IPS DF 6.9 (cell line): ENCODE measurements around the gene MAPK12.
"Not testable (repeated sequence)": the region's sequence is repeated elsewhere in the genome, so short reads cannot be mapped to it uniquely, and the experiment has no call there.

Source experiments
- DNase-seq: peaks from one replicate; pipeline ENCODE4 v3.0.0-alpha.2; 2013; ENCODE audit warnings: low read depth, low spot score
- H3K27ac ChIP-seq: one replicate; pipeline ENCODE4 v1.5.1; 2013; ENCODE audit warnings: low read length, control low read depth
- H3K27me3 ChIP-seq: 2 replicates; pipeline ENCODE4 v1.6.1; 2013; ENCODE audit warnings: mild to moderate bottlenecking, low read length; ENCODE audit not compliant: control insufficient read depth, insufficient read depth
- H3K36me3 ChIP-seq: 2 replicates; pipeline ENCODE4 v1.6.1; 2013; ENCODE audit warnings: low read length; ENCODE audit not compliant: control insufficient read depth, insufficient read depth
- H3K4me1 ChIP-seq: 2 replicates; pipeline ENCODE4 v1.6.1; 2013; ENCODE audit warnings: low read length; ENCODE audit not compliant: control insufficient read depth, insufficient read depth
- H3K4me3 ChIP-seq: 2 replicates; pipeline ENCODE4 v1.5.1; 2013; ENCODE audit warnings: mild to moderate bottlenecking, low read length
- H3K9me3 ChIP-seq: 2 replicates; pipeline ENCODE4 v1.6.1; 2013; ENCODE audit warnings: low read length, inconsistent platforms; ENCODE audit not compliant: control insufficient read depth, insufficient read depth
- WGBS: extraction: QIAGEN DNeasy Blood & Tissue Kit; methylation state at CpG from one replicate; pipeline ENCODE4 v1.1.7; 2013; ENCODE audit warnings: mixed read lengths, missing lambda C conversion rate; ENCODE audit not compliant: insufficient read length, insufficient coverage; 5-methylcytosine and 5-hydroxymethylcytosine counted together

MAPK12 gene

GRCh38 chr22:50280708-50281383, 19.4 kb upstream of the MAPK12 start:
- H3K4me3 ChIP-seq: no peak overlapping the region
- no peak overlapping the region for H3K27ac ChIP-seq
- H3K9me3 ChIP-seq: no peaks in the 10 kb centered on the region
- DNase-seq: no peak
- no peaks in the 10 kb centered on the region; the same call in 1 of the 2 replicates for H3K4me1 ChIP-seq
- H3K36me3 ChIP-seq: peaks cover 73% of the 10 kb centered on the region
- no peaks in the 10 kb centered on the region for H3K27me3 ChIP-seq
- WGBS: no CpG with 5 or more reads among the region's 47 CpGs

GRCh38 chr22:50280022-50280707, 18.7 kb upstream of the MAPK12 start:
- WGBS: no CpG with 5 or more reads among the region's 38 CpGs
- DNase-seq: no peak
- no peaks in the 10 kb centered on the region for H3K9me3 ChIP-seq
- no peaks in the 10 kb centered on the region for H3K27me3 ChIP-seq
- no peaks in the 10 kb centered on the region; the same call in 1 of the 2 replicates for H3K4me1 ChIP-seq
- H3K36me3 ChIP-seq: peaks cover 77% of the 10 kb centered on the region
- H3K4me3 ChIP-seq: no peak overlapping the region
- no peak overlapping the region for H3K27ac ChIP-seq

GRCh38 chr22:50278956-50279619, 17.6 kb upstream of the MAPK12 start:
- H3K36me3 ChIP-seq: peaks cover 80% of the 10 kb centered on the region
- H3K4me1 ChIP-seq: no peaks in the 10 kb centered on the region; the same call in 1 of the 2 replicates
- no peaks in the 10 kb centered on the region for H3K27me3 ChIP-seq
- H3K27ac ChIP-seq: no peak overlapping the region
- no peaks in the 10 kb centered on the region for H3K9me3 ChIP-seq
- DNase-seq: no peak
- WGBS: no CpG with 5 or more reads among the region's 30 CpGs
- no peak overlapping the region for H3K4me3 ChIP-seq

GRCh38 chr22:50278461-50278860, 17.0 kb upstream of the MAPK12 start:
- H3K36me3 ChIP-seq: peaks cover 77% of the 10 kb centered on the region
- no peaks in the 10 kb centered on the region for H3K27me3 ChIP-seq
- no peaks in the 10 kb centered on the region; the same call in 1 of the 2 replicates for H3K4me1 ChIP-seq
- no CpG with 5 or more reads among the region's 21 CpGs for WGBS
- no peak overlapping the region for H3K27ac ChIP-seq
- no peaks in the 10 kb centered on the region for H3K9me3 ChIP-seq
- no peak overlapping the region for H3K4me3 ChIP-seq
- DNase-seq: no peak

- Histone ChIP-seq H3K4me1 (no peaks in the 10 kb centered on the region), H3K36me3 (peaks cover 70% of the 10 kb centered on the region), H3K4me3 (no peak overlapping the region), H3K27me3 (no peaks in the 10 kb centered on the region), H3K9me3 (no peaks in the 10 kb centered on the region), H3K27ac (no peak overlapping the region)
- no CpG with 5 or more reads among the region's 25 CpGs for WGBS
- DNase-seq: no peak
Measured at GRCh38 chr22:50277761-50278160, 16.3 kb upstream of the MAPK12 start.

GRCh38 chr22:50276143-50276542, 14.7 kb upstream of the MAPK12 start:
- Histone ChIP-seq H3K27me3 (no peaks in the 10 kb centered on the region; the same call in 1 of the 2 replicates), H3K9me3 (no peaks in the 10 kb centered on the region), H3K36me3 (peaks cover 55% of the 10 kb centered on the region), H3K4me1 (0 out of 2 replicates have a peak, but pooled peaks cover 2% of the 10 kb centered on the region), H3K4me3 (no peak overlapping the region), H3K27ac (no peak overlapping the region)
- no peak for DNase-seq
- WGBS: no CpG with 5 or more reads among the region's 25 CpGs

GRCh38 chr22:50275181-50276055, 13.9 kb upstream of the MAPK12 start:
- Histone ChIP-seq H3K27ac (no peak overlapping the region), H3K36me3 (peaks cover 48% of the 10 kb centered on the region), H3K4me3 (no peak overlapping the region), H3K9me3 (no peaks in the 10 kb centered on the region), H3K4me1 (0 out of 2 replicates have a peak, but pooled peaks cover 2% of the 10 kb centered on the region), H3K27me3 (peaks cover 2% of the 10 kb centered on the region; the same call in 1 of the 2 replicates)
- no peak for DNase-seq
- no CpG with 5 or more reads among the region's 43 CpGs for WGBS

- Histone ChIP-seq H3K4me1 (0 out of 2 replicates have a peak, but pooled peaks cover 2% of the 10 kb centered on the region), H3K27ac (no peak overlapping the region), H3K36me3 (peaks cover 42% of the 10 kb centered on the region), H3K4me3 (no peak overlapping the region), H3K9me3 (no peaks in the 10 kb centered on the region), H3K27me3 (peaks cover 2% of the 10 kb centered on the region; the same call in 1 of the 2 replicates)
- WGBS: no CpG with 5 or more reads among the region's 7 CpGs
- no peak for DNase-seq
Measured at GRCh38 chr22:50274771-50275170, 13.3 kb upstream of the MAPK12 start.

GRCh38 chr22:50274311-50274710, 12.8 kb upstream of the MAPK12 start:
- Histone ChIP-seq H3K36me3 (peaks cover 37% of the 10 kb centered on the region), H3K27me3 (peaks cover 7% of the 10 kb centered on the region), H3K27ac (no peak overlapping the region), H3K4me3 (no peak overlapping the region; the same call in 1 of the 2 replicates), H3K4me1 (0 out of 2 replicates have a peak, but pooled peaks cover 2% of the 10 kb centered on the region), H3K9me3 (no peaks in the 10 kb centered on the region)
- no peak for DNase-seq
- no CpG with 5 or more reads among the region's 7 CpGs for WGBS

GRCh38 chr22:50273781-50274180, 12.3 kb upstream of the MAPK12 start:
- H3K36me3 ChIP-seq: peaks cover 32% of the 10 kb centered on the region
- peaks cover 12% of the 10 kb centered on the region for H3K27me3 ChIP-seq
- not testable (repeated sequence) for H3K4me1 ChIP-seq, DNase-seq, H3K4me3 ChIP-seq, H3K27ac ChIP-seq, H3K9me3 ChIP-seq
- WGBS: no CpG with 5 or more reads among the region's 10 CpGs
